ENCODE measurements around the gene RUNX1. TPM values are rescaled to one million over a fixed set of nuclear protein-coding genes. Genes with fewer than 3 reads are reported as not detected.

RUNX1 gene
- total RNA-seq, 1 donor from 2014 or later = 100 TPM

GRCh38 chr21:35051287-35051818 lies 2.3 kb upstream of the RUNX1 start:
- intact Hi-C loops (cut with micrococcal nuclease) = loop anchor here (1.0 to 2.0 kb wide), 3 partner anchors 171 to 349 kb away; no protein-coding TSS in a partner anchor
- peak overlapping the region; percentile 94 for H3K27ac Mint-ChIP-seq
- peak overlapping the region; percentile 89 for H3K4me3 Mint-ChIP-seq
- H3K4me1 Mint-ChIP-seq = peaks cover 57% of the 10 kb centered on the region
- DNase-seq = peak; percentile 94
- H3K36me3 Mint-ChIP-seq (ENCODE audit: low read depth) = peaks cover 17% of the 10 kb centered on the region
- H3K27me3 Mint-ChIP-seq = peaks cover 4% of the 10 kb centered on the region
- no peaks in the 10 kb centered on the region for H3K9me3 Mint-ChIP-seq

- H3K27me3 Mint-ChIP-seq = peaks cover 4% of the 10 kb centered on the region
Observed at GRCh38 chr21:35050348-35051286, 1.5 kb upstream of the RUNX1 start.

GRCh38 chr21:35048183-35048601 lies 910 bp downstream of the RUNX1 start:
- H3K27me3 Mint-ChIP-seq = peaks cover 3% of the 10 kb centered on the region
- H3K4me1 Mint-ChIP-seq = peaks cover 87% of the 10 kb centered on the region
- peaks cover 36% of the 10 kb centered on the region for H3K36me3 Mint-ChIP-seq (ENCODE audit: low read depth)
- peak overlapping the region; percentile 89 for H3K4me3 Mint-ChIP-seq
- H3K27ac Mint-ChIP-seq = peak overlapping the region; percentile 94
- no peaks in the 10 kb centered on the region for H3K9me3 Mint-ChIP-seq
- DNase-seq = peak; percentile 79
- intact Hi-C loops (cut with micrococcal nuclease) = loop anchor here (1.0 to 5.0 kb wide), 9 partner anchors 21 to 479 kb away; no protein-coding TSS in a partner anchor

More at GRCh38 chr21:35050348-35051286, 1.5 kb upstream of the RUNX1 start:
- peaks cover 64% of the 10 kb centered on the region for H3K4me1 Mint-ChIP-seq
- peak; percentile 70 for DNase-seq
- H3K27ac Mint-ChIP-seq = peak overlapping the region; percentile 94
- no peaks in the 10 kb centered on the region for H3K9me3 Mint-ChIP-seq
- intact Hi-C loops (cut with micrococcal nuclease) = loop anchor here (1.0 to 2.0 kb wide), 4 partner anchors 38 to 350 kb away; no protein-coding TSS in a partner anchor
- H3K4me3 Mint-ChIP-seq = peak overlapping the region; percentile 89
- peaks cover 17% of the 10 kb centered on the region for H3K36me3 Mint-ChIP-seq (ENCODE audit: low read depth)

- DNase-seq = peak; percentile 73
- H3K27ac Mint-ChIP-seq = peak overlapping the region; percentile 94
- H3K9me3 Mint-ChIP-seq = no peaks in the 10 kb centered on the region
- peak overlapping the region; percentile 89 for H3K4me3 Mint-ChIP-seq
- intact Hi-C loops (cut with micrococcal nuclease) = loop anchor here (5.0 kb wide), 1 partner anchor 480 kb away; no protein-coding TSS in a partner anchor
- H3K4me1 Mint-ChIP-seq = peaks cover 95% of the 10 kb centered on the region
- H3K27me3 Mint-ChIP-seq = peaks cover 3% of the 10 kb centered on the region
- peaks cover 48% of the 10 kb centered on the region for H3K36me3 Mint-ChIP-seq (ENCODE audit: low read depth)
Observed at GRCh38 chr21:35046880-35047229, 2.2 kb downstream of the RUNX1 start.

GRCh38 chr21:35046263-35046624 lies 2.9 kb downstream of the RUNX1 start:
- peaks cover 3% of the 10 kb centered on the region for H3K27me3 Mint-ChIP-seq
- intact Hi-C loops (cut with micrococcal nuclease) = loop anchor here (5.0 kb wide), 1 partner anchor 481 kb away; no protein-coding TSS in a partner anchor
- DNase-seq = no peak
- H3K4me3 Mint-ChIP-seq = peak overlapping the region; percentile 89
- peak overlapping the region; percentile 94 for H3K27ac Mint-ChIP-seq
- peaks cover 96% of the 10 kb centered on the region for H3K4me1 Mint-ChIP-seq
- H3K9me3 Mint-ChIP-seq = no peaks in the 10 kb centered on the region
- H3K36me3 Mint-ChIP-seq (ENCODE audit: low read depth) = peaks cover 52% of the 10 kb centered on the region

GRCh38 chr21:35045542-35046262 lies 3.4 kb downstream of the RUNX1 start:
- Mint-ChIP-seq H3K27me3 (peaks cover 3% of the 10 kb centered on the region), H3K36me3 (ENCODE audit: low read depth) (peaks cover 58% of the 10 kb centered on the region), H3K4me3 (peak overlapping the region; percentile 89), H3K27ac (peak overlapping the region; percentile 94), H3K9me3 (no peaks in the 10 kb centered on the region), H3K4me1 (peaks cover 96% of the 10 kb centered on the region)
- intact Hi-C loops (cut with micrococcal nuclease) = loop anchor here (1.0 to 5.0 kb wide), 4 partner anchors 11 to 482 kb away; no protein-coding TSS in a partner anchor
- DNase-seq = peak; percentile 86

- peaks cover 3% of the 10 kb centered on the region for H3K27me3 Mint-ChIP-seq
- H3K36me3 Mint-ChIP-seq (ENCODE audit: low read depth) = peaks cover 63% of the 10 kb centered on the region
- H3K9me3 Mint-ChIP-seq = no peaks in the 10 kb centered on the region
- peaks cover 94% of the 10 kb centered on the region for H3K4me1 Mint-ChIP-seq
- peak overlapping the region; percentile 89 for H3K4me3 Mint-ChIP-seq
- peak overlapping the region; percentile 94 for H3K27ac Mint-ChIP-seq
- intact Hi-C loops (cut with micrococcal nuclease) = loop anchor here (1.0 to 5.0 kb wide), 4 partner anchors 11 to 482 kb away; no protein-coding TSS in a partner anchor
- peak; percentile 71 for DNase-seq
Observed at GRCh38 chr21:35044770-35045541, 4.1 kb downstream of the RUNX1 start.

GRCh38 chr21:35044128-35044527 lies 5.0 kb downstream of the RUNX1 start:
- Mint-ChIP-seq H3K4me1 (peaks cover 91% of the 10 kb centered on the region), H3K4me3 (peak overlapping the region; percentile 89), H3K36me3 (ENCODE audit: low read depth) (peaks cover 63% of the 10 kb centered on the region), H3K27me3 (peaks cover 1% of the 10 kb centered on the region), H3K9me3 (no peaks in the 10 kb centered on the region), H3K27ac (peak overlapping the region; percentile 94)
- intact Hi-C loops (cut with micrococcal nuclease) = no loop called here
- no peak for DNase-seq

GRCh38 chr21:35043549-35043948 lies 5.6 kb downstream of the RUNX1 start:
- H3K9me3 Mint-ChIP-seq = no peaks in the 10 kb centered on the region
- H3K27ac Mint-ChIP-seq = peak overlapping the region; percentile 94
- peaks cover 59% of the 10 kb centered on the region for H3K36me3 Mint-ChIP-seq (ENCODE audit: low read depth)
- peak overlapping the region; percentile 89 for H3K4me3 Mint-ChIP-seq
- intact Hi-C loops (cut with micrococcal nuclease) = no loop called here
- H3K27me3 Mint-ChIP-seq = no peaks in the 10 kb centered on the region
- DNase-seq = peak; percentile 71
- H3K4me1 Mint-ChIP-seq = peaks cover 91% of the 10 kb centered on the region

GRCh38 chr21:35042836-35043235 lies 6.3 kb downstream of the RUNX1 start:
- no peak for DNase-seq
- H3K27me3 Mint-ChIP-seq = no peaks in the 10 kb centered on the region
- peak overlapping the region; percentile 89 for H3K4me3 Mint-ChIP-seq
- intact Hi-C loops (cut with micrococcal nuclease) = no loop called here
- H3K9me3 Mint-ChIP-seq = no peaks in the 10 kb centered on the region
- peaks cover 92% of the 10 kb centered on the region for H3K4me1 Mint-ChIP-seq
- H3K36me3 Mint-ChIP-seq (ENCODE audit: low read depth) = peaks cover 58% of the 10 kb centered on the region
- peak overlapping the region; percentile 94 for H3K27ac Mint-ChIP-seq

GRCh38 chr21:35041881-35042280 lies 7.2 kb downstream of the RUNX1 start:
- DNase-seq = no peak
- Mint-ChIP-seq H3K9me3 (no peaks in the 10 kb centered on the region), H3K4me3 (peak overlapping the region; percentile 89), H3K27me3 (no peaks in the 10 kb centered on the region), H3K36me3 (ENCODE audit: low read depth) (peaks cover 55% of the 10 kb centered on the region), H3K4me1 (peaks cover 92% of the 10 kb centered on the region), H3K27ac (no peak overlapping the region)
- intact Hi-C loops (cut with micrococcal nuclease) = no loop called here

GRCh38 chr21:35041122-35041521 lies 8.0 kb downstream of the RUNX1 start:
- Mint-ChIP-seq H3K4me3 (peak overlapping the region; percentile 42), H3K36me3 (ENCODE audit: low read depth) (peaks cover 58% of the 10 kb centered on the region), H3K4me1 (peaks cover 91% of the 10 kb centered on the region), H3K27me3 (no peaks in the 10 kb centered on the region), H3K27ac (no peak overlapping the region), H3K9me3 (no peaks in the 10 kb centered on the region)
- intact Hi-C loops (cut with micrococcal nuclease) = no loop called here
- no peak for DNase-seq

Data from activated CD4-positive, alpha-beta T cell treated with anti-CD3 and anti-CD28 coated beads, Interleukin-2, amount 10 ng/mL, durations not matched to agents 24 days and 14 days (primary cell).